ENCODE results near the gene ETS2.

The ETS2 gene

GRCh38 chr21:38861989-38862683 is 56.4 kb downstream of the ETS2 start:
- no peak for DNase-seq

- no peak for DNase-seq
These were observed 57.6 kb downstream of the ETS2 start for GRCh38 chr21:38863291-38863690.

GRCh38 chr21:38863843-38864363 is 58.2 kb downstream of the ETS2 start:
- no peak for DNase-seq

- DNase-seq: no peak
These were observed 59.2 kb downstream of the ETS2 start for GRCh38 chr21:38864964-38865363.

- DNase-seq: no peak
These were observed 63.5 kb downstream of the ETS2 start for GRCh38 chr21:38869196-38869595.

GRCh38 chr21:38869946-38870345 is 64.2 kb downstream of the ETS2 start:
- no peak for DNase-seq
